Activated naive CD4-positive, alpha-beta T cell treated with anti-CD3 and anti-CD28 coated beads, Interleukin-2, amount 10 ng/mL, durations not matched to agents 7 days and 5 days (primary cell): ENCODE results near the gene ARL15.
A peak's percentile ranks its signal among the peaks of the same experiment; 100 is the strongest.

Experiments used
- CTCF ChIA-PET: fragments of 350-600 bp; sonication (Branson Sonifier 250); formaldehyde crosslinking; loops from one replicate; lab custom pipeline; 2021; ENCODE audit warnings: antibody characterized with exemption; lab: Charles Lee
- DNase-seq: peaks from one replicate; pipeline ENCODE4 v3.0.0-alpha.2; 2020
- H3K27ac Mint-ChIP-seq: one replicate; pipeline ENCODE4 v1.8.0; 2021; ENCODE audit warnings: mild to moderate bottlenecking, moderate library complexity, mixed read lengths
- H3K27me3 Mint-ChIP-seq: one replicate; pipeline ENCODE4 v1.8.0; 2021; ENCODE audit warnings: mild to moderate bottlenecking, mixed read lengths
- H3K36me3 Mint-ChIP-seq: one replicate; pipeline ENCODE4 v1.8.0; 2021; ENCODE audit warnings: mixed read lengths
- H3K4me1 Mint-ChIP-seq: one replicate; pipeline ENCODE4 v1.8.0; 2021; ENCODE audit warnings: mixed read lengths
- H3K4me3 Mint-ChIP-seq: one replicate; pipeline ENCODE4 v1.8.0; 2021; ENCODE audit warnings: mild to moderate bottlenecking, moderate library complexity, mixed read lengths
- H3K9me3 Mint-ChIP-seq: one replicate; pipeline ENCODE4 v1.8.0; 2021; ENCODE audit warnings: mixed read lengths

ARL15 gene

DNA sequence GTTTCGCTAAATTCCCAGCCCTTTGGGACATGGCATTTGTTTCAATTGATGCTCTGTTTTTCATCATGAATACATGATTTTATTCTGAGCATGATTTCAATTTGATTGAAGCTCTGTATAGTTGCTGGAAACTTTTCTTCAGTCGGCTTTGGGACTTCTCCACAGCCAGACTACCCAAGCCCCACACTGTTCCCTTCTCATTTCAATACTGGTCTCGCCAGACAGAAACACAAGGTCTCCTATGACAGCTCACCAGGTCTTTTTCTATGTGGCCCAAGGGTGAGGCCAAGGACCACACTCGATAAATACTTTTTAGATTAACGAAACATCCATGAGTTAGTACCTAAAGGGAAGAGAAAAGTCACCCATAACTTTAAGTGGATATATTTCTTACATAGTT, 132.2 kb downstream of the ARL15 start:
- H3K27me3 Mint-ChIP-seq = no peaks in the 10 kb centered on the region
- H3K4me3 Mint-ChIP-seq = no peak overlapping the region
- H3K4me1 Mint-ChIP-seq = no peaks in the 10 kb centered on the region
- CTCF ChIA-PET = no interaction called here
- H3K27ac Mint-ChIP-seq = no peak overlapping the region
- peaks cover 3% of the 10 kb centered on the region for H3K9me3 Mint-ChIP-seq
- no peak for DNase-seq
- peaks cover 3% of the 10 kb centered on the region for H3K36me3 Mint-ChIP-seq

DNA sequence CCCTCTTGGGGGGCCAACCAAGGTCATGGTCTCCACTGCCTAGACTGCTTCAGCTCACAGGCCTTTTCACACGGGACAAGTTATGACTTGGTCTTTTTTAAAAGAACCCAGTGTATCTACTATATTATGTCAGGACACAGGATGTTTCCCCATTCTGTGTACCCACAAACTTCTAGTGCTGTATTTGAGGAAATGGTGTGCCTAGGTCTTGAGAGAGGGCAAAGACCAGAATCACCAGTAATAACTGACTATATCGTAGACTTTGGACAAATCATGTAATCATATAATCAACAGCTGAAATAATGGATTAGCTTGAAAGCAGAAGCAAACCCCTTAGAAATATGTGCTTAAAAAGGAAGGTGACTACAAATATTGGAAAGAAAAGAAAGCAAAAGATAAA, 133.3 kb downstream of the ARL15 start:
- DNase-seq = no peak
- Mint-ChIP-seq H3K4me1 (peaks cover 2% of the 10 kb centered on the region), H3K27me3 (no peaks in the 10 kb centered on the region), H3K9me3 (peaks cover 3% of the 10 kb centered on the region), H3K27ac (no peak overlapping the region), H3K4me3 (no peak overlapping the region), H3K36me3 (peaks cover 3% of the 10 kb centered on the region)
- CTCF ChIA-PET = no interaction called here

DNA sequence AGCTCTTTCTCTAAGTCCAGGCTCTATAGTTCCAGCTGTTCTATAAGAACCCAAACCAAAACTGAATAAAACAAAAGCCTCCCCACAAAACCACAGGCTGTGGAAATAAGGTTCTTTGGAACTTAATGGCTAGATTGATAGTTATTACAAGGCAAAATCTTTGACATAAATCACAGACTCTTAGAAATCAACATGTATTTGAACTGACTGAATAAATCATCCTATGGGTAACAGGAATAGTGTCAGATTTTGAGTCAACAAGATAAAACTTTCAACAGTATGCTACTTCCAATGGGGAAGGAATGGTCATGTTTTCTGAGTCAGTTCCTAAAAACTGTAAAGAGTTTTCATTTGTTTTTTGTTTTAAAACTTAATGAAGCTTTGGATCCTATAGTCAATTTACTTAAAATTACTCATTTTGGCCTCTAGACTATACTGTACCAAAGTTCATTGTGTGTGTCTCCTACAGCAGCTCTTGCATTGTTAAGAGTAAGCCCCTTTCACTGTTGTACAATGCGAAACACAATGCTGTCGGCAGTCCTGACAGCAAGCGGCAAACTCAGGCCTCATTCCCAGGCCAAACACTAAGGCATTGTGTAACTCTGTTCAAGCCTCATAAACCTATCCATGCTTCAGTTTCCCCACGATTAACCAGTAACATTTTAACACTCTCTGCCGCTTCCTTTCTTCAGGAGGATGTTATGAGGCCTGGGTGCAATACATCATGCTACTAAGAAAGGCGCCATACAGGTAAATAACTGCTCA, 134.1 kb downstream of the ARL15 start:
- H3K27ac Mint-ChIP-seq = no peak overlapping the region
- H3K9me3 Mint-ChIP-seq = peaks cover 3% of the 10 kb centered on the region
- H3K36me3 Mint-ChIP-seq = peaks cover 2% of the 10 kb centered on the region
- no peak for DNase-seq
- no peaks in the 10 kb centered on the region for H3K27me3 Mint-ChIP-seq
- CTCF ChIA-PET = no interaction called here
- H3K4me1 Mint-ChIP-seq = peaks cover 7% of the 10 kb centered on the region
- no peak overlapping the region for H3K4me3 Mint-ChIP-seq

DNA sequence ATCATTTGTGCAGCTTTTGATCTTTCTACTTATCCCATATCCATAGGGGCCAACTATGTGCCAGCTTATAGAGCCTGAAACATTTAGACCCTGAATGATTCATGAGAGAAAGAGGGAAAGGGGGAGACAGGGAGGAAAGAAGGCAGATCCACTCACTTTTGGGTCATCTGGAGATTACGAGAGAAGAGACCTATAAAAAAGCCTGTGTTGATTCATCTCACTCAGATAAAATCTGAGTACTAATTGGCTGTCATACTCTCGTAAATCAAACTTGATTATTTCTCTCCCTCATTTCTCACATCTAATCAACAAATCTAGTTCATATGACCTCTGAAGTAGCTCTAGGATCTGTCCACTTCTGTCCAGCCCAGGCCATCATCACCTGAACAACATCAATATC, 137.1 kb downstream of the ARL15 start:
- Mint-ChIP-seq H3K9me3 (peaks cover 2% of the 10 kb centered on the region), H3K36me3 (peaks cover 4% of the 10 kb centered on the region), H3K27ac (no peak overlapping the region), H3K4me1 (peaks cover 7% of the 10 kb centered on the region), H3K4me3 (no peak overlapping the region), H3K27me3 (no peaks in the 10 kb centered on the region)
- CTCF ChIA-PET = no interaction called here
- no peak for DNase-seq

DNA sequence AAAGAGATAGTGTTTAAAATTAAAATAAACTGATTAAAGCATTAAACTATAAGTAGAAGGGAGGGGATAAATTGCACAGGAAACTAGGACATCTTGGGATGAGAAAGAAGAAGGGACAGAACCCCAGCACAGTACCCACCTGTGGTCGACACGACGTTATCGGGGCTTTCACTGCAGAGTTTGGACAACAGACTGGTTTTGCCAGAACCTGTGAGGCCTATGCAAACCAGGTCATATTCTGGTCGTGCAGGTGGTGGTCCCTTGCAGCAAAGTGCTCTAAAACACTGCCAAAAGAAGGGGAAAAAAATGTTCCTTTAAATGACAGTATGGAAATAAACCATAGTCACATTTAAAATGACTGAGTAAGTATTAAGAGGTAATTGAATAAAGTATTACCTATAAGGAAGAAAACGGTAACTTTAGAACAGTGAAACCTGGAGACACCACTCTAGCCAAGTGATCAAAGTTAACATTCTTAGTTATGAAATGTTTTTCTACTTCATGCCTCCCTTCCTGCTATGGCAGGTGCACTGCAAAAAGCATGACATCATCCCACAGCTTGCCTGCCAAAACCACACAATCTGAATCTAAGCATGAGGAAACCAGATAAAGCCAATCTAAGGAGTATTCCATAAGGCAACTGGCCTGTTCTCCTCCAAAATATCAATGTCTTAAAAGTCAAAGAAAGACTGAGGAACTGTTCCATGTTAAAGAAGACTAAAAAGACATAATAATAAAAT, 138.6 kb downstream of the ARL15 start:
- Mint-ChIP-seq H3K27ac (no peak overlapping the region), H3K27me3 (no peaks in the 10 kb centered on the region), H3K4me1 (peaks cover 7% of the 10 kb centered on the region), H3K9me3 (peaks cover 2% of the 10 kb centered on the region), H3K36me3 (peaks cover 6% of the 10 kb centered on the region), H3K4me3 (no peak overlapping the region)
- CTCF ChIA-PET = interaction anchor here (0.6 kb wide), 1 partner anchor 714 kb away, joined by 3 read pairs; no protein-coding TSS in a partner anchor
- DNase-seq = peak; percentile 40

DNA sequence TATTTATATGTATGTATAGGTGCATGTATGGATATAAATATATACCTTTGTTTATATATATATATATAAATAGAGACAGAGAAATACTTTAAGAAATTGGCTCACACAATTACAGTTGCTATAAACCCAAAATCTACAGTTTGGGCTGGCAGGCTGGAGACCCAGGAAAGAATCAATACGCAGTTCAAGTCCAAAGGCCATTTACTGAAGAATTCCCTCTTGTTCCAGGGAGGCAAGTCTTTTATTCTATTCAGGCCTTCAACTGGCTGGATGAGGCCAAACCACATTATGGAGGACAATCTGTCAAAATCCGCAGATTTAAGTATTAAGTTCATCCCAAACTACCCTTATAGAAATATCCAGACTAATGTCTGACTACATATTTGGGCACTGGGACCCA, 144.7 kb downstream of the ARL15 start:
- DNase-seq = no peak
- Mint-ChIP-seq H3K36me3 (peaks cover 5% of the 10 kb centered on the region), H3K27ac (no peak overlapping the region), H3K9me3 (peaks cover 3% of the 10 kb centered on the region), H3K4me1 (no peaks in the 10 kb centered on the region), H3K4me3 (no peak overlapping the region), H3K27me3 (no peaks in the 10 kb centered on the region)
- CTCF ChIA-PET = no interaction called here

DNA sequence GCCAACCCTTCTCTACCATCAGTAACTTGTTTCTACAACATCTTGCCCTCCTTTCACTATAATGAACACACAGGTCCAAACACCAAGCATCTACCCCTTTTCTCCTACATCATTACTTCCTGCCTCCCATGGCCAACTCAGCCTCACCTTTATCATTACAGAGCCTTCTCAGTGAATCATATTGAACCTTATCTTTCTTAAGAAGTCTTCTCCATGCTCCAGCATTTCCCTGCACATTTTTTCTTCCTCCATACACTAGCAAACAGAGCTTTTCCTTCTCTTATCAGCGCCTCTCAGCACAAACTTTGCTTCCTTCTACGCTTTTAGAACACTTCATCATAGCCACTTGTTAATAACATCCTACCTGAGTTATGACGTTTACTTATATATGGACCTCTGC, 148.2 kb downstream of the ARL15 start:
- Mint-ChIP-seq H3K9me3 (peaks cover 3% of the 10 kb centered on the region), H3K4me1 (no peaks in the 10 kb centered on the region), H3K4me3 (no peak overlapping the region), H3K27ac (no peak overlapping the region), H3K36me3 (no peaks in the 10 kb centered on the region), H3K27me3 (no peaks in the 10 kb centered on the region)
- DNase-seq = no peak
- CTCF ChIA-PET = no interaction called here

DNA sequence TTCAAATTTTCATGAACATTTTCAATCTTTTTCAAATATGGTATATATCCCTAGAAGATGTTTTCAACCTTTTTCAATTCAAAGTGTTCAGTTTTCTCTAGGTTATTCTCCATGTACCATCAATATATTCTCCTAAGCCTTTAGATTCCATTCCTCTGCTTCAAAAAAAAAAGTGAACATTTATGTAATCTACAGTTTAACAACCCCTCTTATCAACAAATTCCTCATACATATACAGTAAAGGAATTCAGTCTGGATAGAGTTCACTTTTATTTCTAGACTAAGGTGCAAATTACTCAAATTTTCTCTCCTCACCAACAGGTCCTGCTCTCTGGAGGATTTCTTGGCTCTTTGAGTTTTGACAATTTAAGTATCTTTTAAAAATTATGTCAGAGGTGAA, 150.0 kb downstream of the ARL15 start:
- Mint-ChIP-seq H3K4me3 (no peak overlapping the region), H3K36me3 (no peaks in the 10 kb centered on the region), H3K9me3 (peaks cover 3% of the 10 kb centered on the region), H3K27ac (no peak overlapping the region), H3K4me1 (no peaks in the 10 kb centered on the region), H3K27me3 (no peaks in the 10 kb centered on the region)
- DNase-seq = no peak
- CTCF ChIA-PET = no interaction called here

DNA sequence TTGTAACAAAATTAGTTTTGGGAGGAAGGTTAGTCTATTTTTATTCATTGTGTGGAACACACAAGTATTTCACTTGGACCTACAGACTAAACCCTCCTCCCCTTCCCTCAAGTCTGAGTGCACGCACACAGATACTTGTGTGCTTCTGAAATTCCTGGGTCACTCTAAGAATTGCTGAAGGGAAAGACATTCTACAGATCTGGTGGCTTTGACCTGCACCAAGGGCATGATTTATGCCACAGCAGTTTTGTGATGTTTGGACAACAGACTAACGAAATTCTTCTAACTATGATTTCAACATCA, 150.5 kb downstream of the ARL15 start:
- CTCF ChIA-PET = no interaction called here
- Mint-ChIP-seq H3K36me3 (no peaks in the 10 kb centered on the region), H3K4me1 (no peaks in the 10 kb centered on the region), H3K27ac (no peak overlapping the region), H3K27me3 (no peaks in the 10 kb centered on the region), H3K9me3 (peaks cover under 1% of the 10 kb centered on the region), H3K4me3 (no peak overlapping the region)
- no peak for DNase-seq

DNA sequence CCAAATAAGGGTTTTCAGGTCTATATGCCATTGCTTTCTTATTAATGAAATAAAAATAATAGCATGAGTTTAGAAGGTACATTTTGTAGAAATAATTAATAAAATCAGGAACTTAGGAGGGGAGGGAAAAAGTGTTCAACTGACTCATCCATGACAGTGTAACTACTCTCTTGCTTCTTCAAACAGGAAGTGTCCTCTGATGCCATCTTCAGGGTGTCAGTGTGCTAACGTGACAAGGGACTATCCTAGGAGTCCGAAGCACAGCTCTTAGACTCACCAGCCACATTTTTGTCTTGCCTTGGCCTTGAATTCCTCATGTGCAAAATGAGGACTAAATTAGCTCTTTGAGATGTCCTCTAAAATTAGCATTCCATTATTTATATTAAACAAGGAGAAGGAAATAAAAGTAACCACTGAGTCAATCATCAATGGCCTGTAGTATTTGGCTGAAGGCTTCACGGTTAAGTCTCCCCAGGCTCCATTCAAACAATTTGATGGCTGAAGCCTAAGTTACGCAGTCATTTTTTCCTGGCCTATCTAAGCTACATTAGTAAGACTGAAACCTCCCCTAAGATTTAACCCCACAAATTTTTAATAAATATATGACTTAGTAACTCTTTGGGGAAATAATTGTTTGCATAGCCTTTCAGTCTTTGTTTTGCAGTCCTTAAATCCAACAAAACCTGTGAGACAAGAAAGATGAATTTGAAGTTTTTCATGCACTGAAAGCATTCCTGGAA, 151.1 kb downstream of the ARL15 start:
- H3K27me3 Mint-ChIP-seq = no peaks in the 10 kb centered on the region
- no peaks in the 10 kb centered on the region for H3K4me1 Mint-ChIP-seq
- DNase-seq = no peak
- H3K36me3 Mint-ChIP-seq = no peaks in the 10 kb centered on the region
- no peak overlapping the region for H3K27ac Mint-ChIP-seq
- H3K4me3 Mint-ChIP-seq = no peak overlapping the region
- CTCF ChIA-PET = no interaction called here
- H3K9me3 Mint-ChIP-seq = no peaks in the 10 kb centered on the region

DNA sequence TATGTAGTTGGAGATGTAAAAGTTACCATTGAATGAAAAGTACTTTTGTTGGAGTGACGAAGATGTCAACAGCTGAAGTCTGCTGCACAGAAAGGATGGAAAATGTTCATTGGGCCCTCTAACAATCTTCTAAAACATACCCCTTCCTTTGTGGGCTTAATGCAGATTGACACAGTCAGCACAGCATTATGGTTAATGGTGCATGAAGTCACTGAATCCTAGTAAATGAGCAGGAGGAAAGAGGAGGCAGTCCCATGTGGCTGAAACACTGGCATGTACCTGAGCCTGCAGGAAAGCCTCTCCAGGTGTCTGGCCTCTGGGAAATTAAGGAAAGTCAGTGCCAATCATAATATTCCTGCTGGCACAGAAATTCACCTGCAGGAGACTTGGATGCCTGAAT, 153.8 kb downstream of the ARL15 start:
- CTCF ChIA-PET = no interaction called here
- Mint-ChIP-seq H3K27me3 (no peaks in the 10 kb centered on the region), H3K4me1 (no peaks in the 10 kb centered on the region), H3K27ac (no peak overlapping the region), H3K4me3 (no peak overlapping the region), H3K36me3 (no peaks in the 10 kb centered on the region), H3K9me3 (no peaks in the 10 kb centered on the region)
- DNase-seq = no peak

DNA sequence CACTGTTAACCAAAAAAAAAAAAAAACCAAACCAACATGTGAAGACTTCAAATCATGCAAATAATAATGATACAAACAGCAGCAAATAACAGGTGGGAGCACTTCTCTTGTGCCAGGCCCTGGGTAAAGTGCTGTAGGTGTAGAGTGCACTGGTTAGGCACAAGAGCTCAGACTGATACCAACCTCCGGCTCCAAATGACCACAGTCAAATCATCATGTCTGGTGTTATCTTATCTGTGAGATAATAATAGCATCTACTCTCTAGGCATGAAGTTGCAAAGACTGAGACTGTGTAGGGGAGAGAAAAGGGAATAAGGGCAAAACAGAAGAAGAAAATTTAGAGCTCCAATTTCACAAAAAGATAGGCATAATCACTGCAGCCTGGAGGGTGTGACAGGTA, 159.5 kb downstream of the ARL15 start:
- Mint-ChIP-seq H3K36me3 (no peaks in the 10 kb centered on the region), H3K4me3 (no peak overlapping the region), H3K27ac (no peak overlapping the region), H3K9me3 (no peaks in the 10 kb centered on the region), H3K27me3 (no peaks in the 10 kb centered on the region), H3K4me1 (no peaks in the 10 kb centered on the region)
- no peak for DNase-seq
- CTCF ChIA-PET = no interaction called here

DNA sequence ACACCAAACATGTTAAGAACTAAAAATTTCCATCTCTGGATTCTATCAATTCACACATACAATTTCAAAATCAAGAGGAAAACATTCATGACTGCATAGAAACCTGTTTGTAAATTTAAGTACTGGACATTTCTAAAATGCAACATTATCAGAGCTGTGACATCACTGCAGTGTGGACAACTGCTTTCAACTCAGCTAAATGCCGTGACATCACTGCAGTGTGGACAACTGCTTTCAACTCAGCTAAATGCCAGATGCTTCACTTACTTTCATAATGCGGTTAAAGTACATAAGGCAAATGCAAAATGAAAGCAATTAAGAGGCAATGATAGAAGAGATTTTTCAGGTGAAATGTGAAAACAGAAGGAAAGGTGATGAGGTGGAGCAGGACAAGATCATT, 161.5 kb downstream of the ARL15 start:
- Mint-ChIP-seq H3K4me1 (no peaks in the 10 kb centered on the region), H3K4me3 (no peak overlapping the region), H3K36me3 (no peaks in the 10 kb centered on the region), H3K9me3 (no peaks in the 10 kb centered on the region), H3K27ac (no peak overlapping the region), H3K27me3 (no peaks in the 10 kb centered on the region)
- CTCF ChIA-PET = no interaction called here
- DNase-seq = no peak

DNA sequence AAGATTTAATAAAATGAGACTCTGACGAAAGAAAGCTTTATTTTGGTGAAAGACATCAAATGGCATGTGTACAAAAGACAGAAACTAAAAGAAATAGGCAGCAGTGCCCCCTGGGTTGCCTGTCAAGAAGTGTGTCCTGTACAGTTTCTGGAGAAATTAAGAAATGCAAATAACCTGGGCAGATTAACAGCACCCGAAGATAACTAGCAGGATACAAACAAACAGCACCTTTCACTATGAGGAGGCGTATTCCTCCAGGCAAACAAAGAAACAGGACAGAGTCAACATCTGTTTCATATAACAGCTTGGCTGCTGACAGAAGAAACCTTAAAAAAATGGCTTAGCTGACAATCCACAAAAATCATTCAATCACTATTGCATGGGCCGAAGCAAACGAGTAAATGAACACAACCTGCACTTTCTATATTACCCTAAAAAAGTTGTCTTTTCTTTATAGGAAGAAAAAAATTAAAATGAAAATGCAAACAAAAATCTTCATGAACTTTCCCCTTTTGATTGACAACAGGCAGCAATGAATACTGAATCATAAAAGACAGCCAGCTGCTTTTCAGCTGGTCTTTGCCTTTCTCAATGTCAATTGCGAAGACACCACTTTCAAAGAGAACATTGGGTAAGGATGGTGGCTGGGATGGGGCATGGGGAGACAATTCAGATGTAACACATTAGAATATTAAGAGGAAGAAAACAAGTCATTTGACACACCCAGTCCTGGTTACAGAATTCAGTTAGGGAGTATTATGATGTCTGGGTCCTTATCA, 162.1 kb downstream of the ARL15 start:
- no peak overlapping the region for H3K27ac Mint-ChIP-seq
- no peaks in the 10 kb centered on the region for H3K4me1 Mint-ChIP-seq
- CTCF ChIA-PET = no interaction called here
- H3K4me3 Mint-ChIP-seq = no peak overlapping the region
- DNase-seq = no peak
- H3K36me3 Mint-ChIP-seq = no peaks in the 10 kb centered on the region
- no peaks in the 10 kb centered on the region for H3K27me3 Mint-ChIP-seq
- no peaks in the 10 kb centered on the region for H3K9me3 Mint-ChIP-seq
